HG03342 (cell line): ENCODE measurements around the gene PPOX.
A peak's percentile ranks its signal among the peaks of the same experiment; 100 is the strongest.

Source experiments
- ATAC-seq: cut with Tn5 transposase; IDR thresholded peaks from one replicate; pipeline ENCODE4 v1.9.1; 2021; ENCODE audit warnings: mild to moderate bottlenecking, moderate library complexity; ENCODE audit not compliant: unreplicated experiment

The PPOX gene

DNA sequence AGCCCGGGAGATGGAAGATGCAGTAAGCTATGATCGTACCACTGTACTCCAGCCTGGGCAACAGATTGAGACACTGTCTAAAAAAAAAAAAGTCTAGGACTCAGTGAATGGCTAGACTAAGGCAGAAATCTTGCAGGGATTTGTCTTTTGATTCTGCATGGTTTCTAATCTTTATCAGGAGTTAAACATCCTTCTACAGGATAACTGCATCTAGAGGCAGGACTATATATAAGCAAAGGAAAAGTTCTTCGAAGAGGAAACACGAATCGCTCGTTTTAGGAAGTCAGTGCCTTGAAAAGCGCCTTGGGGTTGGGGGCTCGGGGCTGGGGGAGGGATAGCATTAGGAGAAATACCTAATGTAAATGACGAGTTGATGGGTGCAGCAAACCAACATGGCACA, 13.1 kb upstream of the PPOX start:
- peak; percentile 5 for ATAC-seq

GRCh38 chr1:161153682-161154337, 12.4 kb upstream of the PPOX start, which contains the start of gene UFC1:
TSS of gene UFC1 (plus strand) at chr1:161153978. CDS start at chr1:161153998, 20 bp downstream.
- peak; percentile 86 for ATAC-seq

DNA sequence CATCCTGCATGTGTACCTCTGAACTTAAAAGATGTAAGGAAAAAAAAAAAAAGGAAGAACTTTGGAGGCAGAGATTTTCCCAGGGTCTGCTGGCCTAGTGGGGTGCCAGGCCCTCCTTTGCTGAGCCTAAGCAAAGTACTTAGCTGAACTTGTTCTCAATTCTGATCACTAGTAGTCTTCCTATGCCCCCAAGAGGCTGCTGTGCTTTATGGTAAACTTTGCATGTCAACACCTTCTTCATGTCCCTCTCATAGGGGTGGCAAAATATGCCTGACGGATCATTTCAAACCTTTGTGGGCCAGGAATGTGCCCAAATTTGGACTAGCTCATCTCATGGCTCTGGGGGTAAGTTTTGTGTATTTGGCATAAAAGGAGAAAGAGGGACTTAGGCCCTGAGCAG, 8.4 kb upstream of the PPOX start:
- no peak for ATAC-seq

DNA sequence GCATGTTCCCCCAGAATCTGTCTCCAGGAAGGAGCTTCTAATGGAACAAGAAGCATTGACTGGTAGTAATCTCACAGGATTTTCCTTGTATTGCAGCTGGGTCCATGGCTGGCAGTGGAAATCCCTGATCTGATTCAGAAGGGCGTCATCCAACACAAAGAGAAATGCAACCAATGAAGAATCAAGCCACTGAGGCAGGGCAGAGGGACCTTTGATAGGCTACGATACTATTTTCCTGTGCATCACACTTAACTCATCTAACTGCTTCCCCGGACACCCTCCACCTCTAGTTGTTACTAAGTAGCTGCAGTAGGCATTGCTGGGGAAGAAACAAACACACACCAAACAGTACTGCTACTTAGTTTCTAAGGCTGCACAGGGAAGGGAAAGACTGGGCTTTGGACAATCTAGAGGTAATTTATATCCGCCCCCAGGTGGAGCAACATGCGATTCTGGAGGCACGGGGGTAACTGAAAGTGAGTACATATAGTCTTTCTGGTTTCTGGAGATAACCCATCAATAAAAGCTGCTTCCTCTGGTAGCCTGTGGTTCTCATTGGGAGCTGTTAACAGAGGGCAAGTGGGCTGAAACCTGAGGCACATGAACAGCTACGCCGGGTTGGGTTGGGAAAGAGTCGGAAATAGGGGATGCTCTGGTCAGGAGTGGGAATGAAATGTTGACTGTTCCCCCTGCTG, 7.8 kb upstream of the PPOX start:
- no peak for ATAC-seq

GRCh38 chr1:161159087-161159912, 6.9 kb upstream of the PPOX start, which contains the start of gene USP21:
TSS of gene USP21 (plus strand) at chr1:161159500. CDS start at chr1:161160641, 1,141 bp downstream.
- peak; percentile 75 for ATAC-seq

DNA sequence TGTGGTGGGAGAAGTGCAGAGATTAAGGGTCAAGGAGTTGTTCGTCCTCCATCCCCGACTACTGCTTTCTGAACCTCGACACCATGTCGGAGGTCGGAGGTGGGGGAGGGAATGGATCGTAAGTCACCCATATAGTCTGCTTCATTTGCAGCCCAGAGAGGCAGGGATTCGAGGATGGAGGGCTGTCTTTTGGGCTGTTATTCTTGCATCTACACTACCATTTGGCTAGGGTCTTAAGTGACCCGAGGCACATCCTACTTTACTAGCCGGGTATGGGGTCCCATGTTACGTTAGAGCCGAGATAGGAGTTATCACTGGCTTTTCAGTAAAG, 6.3 kb upstream of the PPOX start:
- ATAC-seq = no peak

GRCh38 chr1:161160671-161161145, 5.5 kb upstream of the PPOX start:
- no peak for ATAC-seq

- ATAC-seq = no peak
Measured at GRCh38 chr1:161161652-161162051, 4.6 kb upstream of the PPOX start.

- no peak for ATAC-seq
Measured at GRCh38 chr1:161162052-161162451, 4.2 kb upstream of the PPOX start.

DNA sequence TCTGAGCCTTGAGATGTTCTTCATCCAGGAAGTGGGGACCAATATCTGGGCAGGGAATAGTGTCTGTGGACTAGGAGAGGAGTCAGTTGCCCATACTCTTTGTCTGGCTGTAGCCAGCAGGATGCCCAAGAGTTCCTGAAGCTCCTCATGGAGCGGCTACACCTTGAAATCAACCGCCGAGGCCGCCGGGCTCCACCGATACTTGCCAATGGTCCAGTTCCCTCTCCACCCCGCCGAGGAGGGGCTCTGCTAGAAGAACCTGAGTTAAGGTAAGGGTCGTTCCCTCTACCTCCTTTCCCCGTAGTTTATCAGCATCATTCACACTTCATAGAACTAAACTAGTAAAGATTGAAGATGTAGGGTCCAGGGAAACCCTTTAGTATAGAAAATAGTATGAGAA, 3.4 kb upstream of the PPOX start:
- ATAC-seq = no peak

- ATAC-seq = no peak
Measured at GRCh38 chr1:161163793-161164192, 2.4 kb upstream of the PPOX start.

- no peak for ATAC-seq
Measured at GRCh38 chr1:161164901-161165610, 1.2 kb upstream of the PPOX start.

- no peak for ATAC-seq
Measured at GRCh38 chr1:161166669-161167548, 683 bp downstream of the PPOX start.

DNA sequence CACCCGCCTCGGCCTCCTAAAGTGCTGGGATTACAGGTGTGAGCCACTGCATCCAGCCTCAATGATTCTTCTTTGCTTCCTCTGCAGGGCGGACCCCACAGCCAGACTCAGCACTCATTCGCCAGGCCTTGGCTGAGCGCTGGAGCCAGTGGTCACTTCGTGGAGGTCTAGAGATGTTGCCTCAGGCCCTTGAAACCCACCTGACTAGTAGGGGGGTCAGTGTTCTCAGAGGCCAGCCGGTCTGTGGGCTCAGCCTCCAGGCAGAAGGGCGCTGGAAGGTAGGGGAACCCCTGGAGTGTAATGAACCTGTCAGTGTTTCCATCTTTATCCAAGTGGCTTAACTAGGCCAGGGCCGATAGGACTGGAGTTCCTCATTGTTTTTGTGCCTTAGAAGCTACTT, 2.7 kb downstream of the PPOX start:
- ATAC-seq = no peak

DNA sequence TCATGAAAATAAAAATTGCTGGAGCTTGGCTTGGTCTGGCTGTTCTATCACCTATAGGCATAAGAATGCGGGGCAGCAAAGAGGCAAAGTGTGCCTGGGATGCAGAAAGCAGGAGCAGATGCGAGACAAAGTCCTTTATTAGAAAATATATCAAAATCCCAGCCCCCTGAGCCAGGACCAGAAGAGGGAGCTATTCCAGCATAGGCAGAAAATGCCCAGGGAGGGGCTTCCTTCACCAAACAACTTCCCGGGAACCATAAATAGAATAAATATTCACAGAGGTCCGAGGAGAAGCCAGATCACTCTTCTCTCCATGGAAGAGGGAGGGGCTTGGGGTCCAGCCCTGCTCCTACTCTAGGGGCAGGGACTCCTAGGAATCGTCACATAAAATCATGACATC, 5.0 kb downstream of the PPOX start:
- no peak for ATAC-seq

- ATAC-seq = no peak
Measured at GRCh38 chr1:161171696-161172095, 5.5 kb downstream of the PPOX start.

DNA sequence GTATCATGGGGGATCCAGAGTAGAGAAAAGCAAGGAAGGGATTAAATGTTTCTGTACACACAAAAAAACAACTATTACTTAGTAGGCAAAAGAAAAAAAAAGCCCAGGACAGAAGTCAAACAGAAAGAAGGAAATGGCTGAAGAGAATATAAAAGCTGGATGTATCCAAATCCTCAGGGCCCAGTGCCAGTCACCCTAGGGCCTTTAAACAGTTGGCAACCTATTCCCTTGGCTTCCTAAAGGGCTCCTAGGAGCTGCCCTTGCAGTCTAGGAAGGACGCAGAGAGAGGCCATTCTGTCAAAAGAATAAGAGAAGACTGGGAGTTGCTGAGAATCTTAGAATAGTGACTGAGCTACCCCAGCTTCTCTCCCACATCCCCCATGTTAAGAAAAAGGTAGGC, 6.1 kb downstream of the PPOX start:
- ATAC-seq = no peak

- ATAC-seq = no peak
Measured at GRCh38 chr1:161172776-161173376, 6.7 kb downstream of the PPOX start.

- ATAC-seq = no peak
Measured at GRCh38 chr1:161173711-161174110, 7.5 kb downstream of the PPOX start.

DNA sequence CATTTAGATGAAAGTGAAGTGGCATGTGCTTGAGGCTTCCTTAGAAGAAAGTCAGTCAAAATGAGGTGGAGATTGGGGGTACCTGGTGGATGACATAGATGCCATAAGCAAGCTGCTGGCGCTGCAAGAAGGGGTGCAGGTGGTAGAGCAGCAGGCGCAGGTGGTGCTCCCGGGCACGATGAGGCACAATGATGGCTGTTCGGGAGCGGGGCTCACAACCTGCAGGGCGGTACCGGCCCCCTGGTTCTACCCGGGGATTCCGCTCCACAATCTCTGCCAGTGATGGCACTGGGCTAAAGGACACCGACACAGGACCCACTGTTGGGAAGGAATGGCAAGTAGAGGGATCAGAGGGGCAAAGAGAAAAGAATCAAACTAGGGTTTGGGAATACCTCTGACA, 8.7 kb downstream of the PPOX start:
- no peak for ATAC-seq
